Right lobe of liver (tissue), 6 donors: ENCODE measurements around the gene RECK. TPM values are rescaled to one million over a fixed set of nuclear protein-coding genes. Genes with fewer than 3 reads are reported as not detected.
"Not testable (repeated sequence)": the region's sequence is repeated elsewhere in the genome, so short reads cannot be mapped to it uniquely, and the experiment has no call there.

Experiments used
- ATAC-seq, 4 donors: fragments of 200-7000 bp; cut with Tn5 transposase; one replicate each; pipeline ENCODE4 v1.9.1; 2020; ENCODE audit warnings: mild to moderate bottlenecking in 4 of 4, moderate library complexity in 4 of 4
- DNase-seq, 3 donors: peaks; one replicate each; pipeline ENCODE4 v3.0.0-alpha.2; 2020
- H3K27ac ChIP-seq, 3 donors: fragments of 200-600 bp; one replicate each; pipeline ENCODE4 v1.8.0; 2022
- H3K27me3 ChIP-seq, 2 donors: fragments of 200-600 bp; one replicate each; pipeline ENCODE4 v1.8.0; 2022
- H3K36me3 ChIP-seq, 4 donors: fragments of 200-600 bp; sonication (generic) in 1 of 4; one replicate each; pipeline versions ENCODE4 v1.5.1 to v1.8.0; 2017 to 2022; ENCODE audit warnings: control low read depth in 1 of 4
- H3K4me1 ChIP-seq, 4 donors: fragments of 200-600 bp; sonication (generic) in 1 of 4; one replicate each; pipeline versions ENCODE4 v1.5.1 to v1.8.0; 2017 to 2022; ENCODE audit warnings: control low read depth in 1 of 4
- H3K4me3 ChIP-seq, 3 donors: fragments of 200-600 bp; one replicate each; pipeline ENCODE4 v1.8.0; 2022
- H3K9me3 ChIP-seq, 4 donors: fragments of 200-600 bp; sonication (generic) in 1 of 4; one replicate each; pipeline versions ENCODE4 v1.5.1 to v1.8.0; 2017 to 2022; ENCODE audit warnings: control low read depth in 1 of 4
- POLR2A ChIP-seq: fragments of 450-650 bp; IDR thresholded peaks from one replicate; pipeline ENCODE4 v1.6.1; 2017; ENCODE audit warnings: antibody characterized with exemption, mild to moderate bottlenecking
- WGBS: methylation state at CpG from one replicate; pipeline ENCODE4 v1.1.6; 2018; ENCODE audit warnings: low coverage, low lambda C conversion rate; ENCODE audit not compliant: insufficient coverage; ENCODE audit errors: missing lambda C conversion rate; 5-methylcytosine and 5-hydroxymethylcytosine counted together
- intact Hi-C, 2 donors: fragments of 100-400 bp; cut with DNase I; formaldehyde crosslinking; loops; one replicate each; pipeline versions ENCODE4 v1.11.2 to v1.14.1; 2022
- total RNA-seq, 6 experiments: library from RNA; depleted of rRNA in 2 of 6; stranded (reverse); fragments of >200 nt in 2 of 6; fragmentation: NEBNext Ultra II Directional in 3 of 6; extraction: Animal tissue kit (Norgen Biotek cat#: 25700) in 3 of 6; gene quantifications; one replicate each; pipeline versions ENCODE4 v1.1.0 to v1.2.4, GENCODE V29; 2016 to 2023
- TF ChIP-seq, protein P1 (sequence below), 4 donors: fragments of 200-600 bp in 3 of 4; fragments of 450-650 bp in 1 of 4; IDR thresholded peaks; one replicate each; pipeline versions ENCODE4 v1.5.1 to v1.8.0; 2016 to 2022; ENCODE audit warnings: antibody characterized with exemption in 4 of 4, mild to moderate bottlenecking in 2 of 4
- donor health status: DM: no; HTN: yes; CAD: no.
- donor health status: DM: no; HTN: no; CAD: no.
- donor health status: DM: no; HTN: no; CAD: no.
- donor health status: DM: no; HTN: yes; CAD: no.
- donor health status: DM: no; HTN: yes; CAD: no.

RECK gene
- total RNA-seq, 6 experiments from 2014 or later, result 2.0 to 6.2 (median 2.6) TPM

DNA sequence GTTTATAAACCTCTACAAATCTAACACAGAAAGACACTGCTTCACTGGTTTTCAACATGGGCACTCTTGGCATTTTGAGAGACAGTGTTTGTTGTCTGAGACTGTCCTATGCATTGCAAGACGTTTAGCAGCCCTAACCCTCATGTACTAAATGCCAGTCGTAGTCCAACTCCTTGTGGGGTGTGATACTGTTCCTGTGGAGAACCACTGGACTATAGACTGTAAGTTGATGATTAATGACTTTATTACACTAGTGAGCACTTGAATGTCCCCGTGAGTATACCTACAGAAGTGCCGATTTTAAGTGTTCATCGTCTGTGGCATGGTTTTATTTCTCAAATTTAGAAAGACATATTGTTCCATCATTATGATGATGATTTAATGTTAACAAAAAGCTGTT, 46.2 kb downstream of the RECK start:
- no peaks in the 10 kb centered on the region for H3K9me3 ChIP-seq
- ATAC-seq, result no peak
- TF ChIP-seq, protein P1, sequence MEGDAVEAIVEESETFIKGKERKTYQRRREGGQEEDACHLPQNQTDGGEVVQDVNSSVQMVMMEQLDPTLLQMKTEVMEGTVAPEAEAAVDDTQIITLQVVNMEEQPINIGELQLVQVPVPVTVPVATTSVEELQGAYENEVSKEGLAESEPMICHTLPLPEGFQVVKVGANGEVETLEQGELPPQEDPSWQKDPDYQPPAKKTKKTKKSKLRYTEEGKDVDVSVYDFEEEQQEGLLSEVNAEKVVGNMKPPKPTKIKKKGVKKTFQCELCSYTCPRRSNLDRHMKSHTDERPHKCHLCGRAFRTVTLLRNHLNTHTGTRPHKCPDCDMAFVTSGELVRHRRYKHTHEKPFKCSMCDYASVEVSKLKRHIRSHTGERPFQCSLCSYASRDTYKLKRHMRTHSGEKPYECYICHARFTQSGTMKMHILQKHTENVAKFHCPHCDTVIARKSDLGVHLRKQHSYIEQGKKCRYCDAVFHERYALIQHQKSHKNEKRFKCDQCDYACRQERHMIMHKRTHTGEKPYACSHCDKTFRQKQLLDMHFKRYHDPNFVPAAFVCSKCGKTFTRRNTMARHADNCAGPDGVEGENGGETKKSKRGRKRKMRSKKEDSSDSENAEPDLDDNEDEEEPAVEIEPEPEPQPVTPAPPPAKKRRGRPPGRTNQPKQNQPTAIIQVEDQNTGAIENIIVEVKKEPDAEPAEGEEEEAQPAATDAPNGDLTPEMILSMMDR (IDR thresholded peaks at IDR 0.05), result no peak
- TF ChIP-seq POLR2A, result no peak
- H3K4me3 ChIP-seq, result no peak overlapping the region
- no peak for DNase-seq
- intact Hi-C loops, result no loop called here
- H3K27ac ChIP-seq, result no peak overlapping the region
- no peaks in the 10 kb centered on the region for H3K4me1 ChIP-seq
- 70% methylated on average over 5 of the region's 5 CpGs for WGBS
- no peaks in the 10 kb centered on the region for H3K36me3 ChIP-seq
- H3K27me3 ChIP-seq, result no peaks in the 10 kb centered on the region

DNA sequence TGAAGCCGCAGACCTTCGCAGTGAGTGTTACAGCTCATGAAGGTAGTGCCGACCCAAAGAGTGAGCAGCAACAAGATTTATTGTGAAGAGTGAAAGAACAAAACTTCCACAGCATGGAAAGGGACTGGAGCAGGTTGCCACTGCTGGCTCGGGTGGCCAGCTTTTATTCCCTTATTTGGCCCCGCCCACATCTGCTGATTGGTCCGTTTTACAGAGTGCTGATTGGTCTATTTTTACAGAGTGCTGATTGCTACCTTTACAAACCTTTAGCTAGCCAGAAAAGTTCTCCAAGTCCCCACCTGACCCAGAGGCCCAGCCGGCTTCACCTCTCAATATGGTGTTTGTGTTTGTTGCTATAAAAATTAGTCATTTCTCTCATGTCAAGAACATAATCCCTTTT, 49.7 kb downstream of the RECK start:
- H3K4me1 ChIP-seq, result peaks cover 0 to 11% (median 5%) of the 10 kb centered on the region in 4 donors
- no peaks in the 10 kb centered on the region for H3K36me3 ChIP-seq
- H3K4me3 ChIP-seq, result no peak overlapping the region
- DNase-seq (no peak), ATAC-seq (no peak)
- 88% methylated on average over 7 of the region's 7 CpGs for WGBS
- no peaks in the 10 kb centered on the region for H3K9me3 ChIP-seq
- no peaks in the 10 kb centered on the region for H3K27me3 ChIP-seq
- intact Hi-C loops, result no loop called here
- TF ChIP-seq, protein P1 (IDR thresholded peaks at IDR 0.05), result no peak
- no peak overlapping the region for H3K27ac ChIP-seq

DNA sequence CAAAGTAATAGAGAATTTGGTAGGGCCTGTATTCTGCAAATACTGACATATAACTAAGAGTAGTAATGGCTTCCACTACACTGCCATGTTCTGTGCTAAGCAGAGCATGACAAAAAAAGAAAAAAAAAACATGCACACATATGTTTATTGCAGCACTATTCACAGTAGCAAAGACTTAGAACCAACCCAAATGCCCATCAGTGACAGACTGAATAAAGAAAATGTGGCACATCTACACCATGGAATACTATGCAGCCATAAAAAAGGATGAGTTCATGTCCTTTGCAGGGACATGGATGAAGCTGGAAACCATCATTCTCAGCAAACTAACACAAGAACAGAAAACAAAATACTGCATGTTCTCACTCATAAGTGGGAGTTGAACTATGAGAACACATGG, 50.3 kb downstream of the RECK start:
- H3K36me3 ChIP-seq, intact Hi-C loops, H3K27ac ChIP-seq, H3K27me3 ChIP-seq, H3K9me3 ChIP-seq, H3K4me3 ChIP-seq, ATAC-seq, DNase-seq: not testable (repeated sequence)
- H3K4me1 ChIP-seq, result peaks cover 0 to 17% (median 8%) of the 10 kb centered on the region in 4 donors

DNA sequence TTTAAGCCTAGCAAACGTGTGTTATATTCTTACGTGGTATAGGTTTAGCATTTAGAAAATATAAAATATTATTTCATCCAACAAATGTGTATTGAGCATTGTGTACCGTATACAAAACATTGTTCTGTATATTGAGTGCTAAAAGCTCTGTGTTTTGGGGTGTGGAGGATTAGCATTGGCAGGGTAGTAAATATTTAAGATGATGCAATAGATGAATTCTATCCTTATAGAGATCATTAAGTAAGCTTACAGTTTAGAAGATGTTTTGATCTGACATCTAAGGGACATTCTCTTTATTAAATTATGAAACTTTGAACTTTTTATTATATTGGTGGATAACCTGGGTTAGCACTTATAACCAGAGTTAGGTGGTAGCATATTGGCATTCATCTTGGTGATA, 51.3 kb downstream of the RECK start:
- H3K9me3 ChIP-seq, result no peaks in the 10 kb centered on the region
- ATAC-seq (no peak), DNase-seq (no peak)
- H3K4me3 ChIP-seq, result no peak overlapping the region
- no peaks in the 10 kb centered on the region for H3K36me3 ChIP-seq
- peaks cover 0 to 26% (median 10%) of the 10 kb centered on the region in 4 donors for H3K4me1 ChIP-seq
- H3K27ac ChIP-seq, result no peak overlapping the region
- no peaks in the 10 kb centered on the region for H3K27me3 ChIP-seq
- no peak for TF ChIP-seq POLR2A
- TF ChIP-seq, protein P1 (IDR thresholded peaks at IDR 0.05), result no peak
- intact Hi-C loops, result no loop called here
- 80% methylated on average over 3 of the region's 3 CpGs for WGBS

DNA sequence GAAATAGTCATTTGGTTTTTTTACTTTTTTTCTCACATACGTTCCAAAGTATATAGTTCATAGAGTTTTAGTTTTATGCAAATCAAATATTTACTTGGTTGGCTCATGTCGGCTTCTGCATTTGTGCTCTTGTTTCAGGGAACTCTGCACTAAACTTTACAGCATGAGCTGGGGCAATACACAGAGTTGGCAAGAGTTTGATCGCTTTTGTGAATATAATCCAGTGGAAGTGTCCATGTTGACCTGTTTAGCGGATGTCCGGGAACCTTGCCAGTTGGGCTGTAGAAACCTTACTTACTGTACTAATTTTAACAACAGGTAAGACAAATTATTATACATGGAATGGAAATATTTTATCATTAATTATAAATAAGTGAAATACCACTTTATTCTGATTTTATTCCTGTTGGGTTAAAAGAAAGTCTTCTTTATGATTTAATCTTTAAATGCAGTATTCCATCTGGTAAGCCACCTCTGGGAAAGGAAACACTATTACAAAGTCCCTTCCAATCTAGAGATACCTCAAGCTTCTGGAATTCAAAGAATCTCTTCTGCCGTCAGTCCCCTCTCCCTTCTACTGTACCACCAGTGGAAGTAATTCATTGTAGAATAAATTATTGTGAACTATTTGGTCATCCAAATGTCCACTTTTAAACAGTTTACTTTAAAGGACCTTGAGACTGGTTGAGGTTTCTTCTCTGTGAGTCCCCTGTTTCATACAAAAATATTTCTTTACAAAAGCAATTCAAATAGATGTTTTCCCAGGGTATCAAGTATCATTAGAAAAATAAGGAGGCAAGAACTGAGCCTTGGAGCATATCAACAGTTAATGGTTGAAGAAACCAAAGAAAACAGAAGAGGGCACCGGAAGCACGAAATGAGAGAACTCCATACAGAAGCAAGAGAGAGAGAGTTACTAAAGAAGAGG, 54.6 kb downstream of the RECK start:
- Histone ChIP-seq H3K4me3 (no peak overlapping the region), H3K36me3 (no peaks in the 10 kb centered on the region), H3K9me3 (no peaks in the 10 kb centered on the region), H3K27ac (peak overlapping the region in 1 of 3 donors; percentile 8), H3K27me3 (no peaks in the 10 kb centered on the region), H3K4me1 (peaks cover 0 to 28% (median 10%) of the 10 kb centered on the region in 4 donors)
- TF ChIP-seq, protein P1 (IDR thresholded peaks at IDR 0.05), result no peak
- TF ChIP-seq POLR2A, result no peak
- intact Hi-C loops, result no loop called here
- ATAC-seq (peak; percentile 82 to 92 (median 88)), DNase-seq (peak; percentile 67 to 75 (median 74))
- WGBS, result 23% methylated on average over 8 of the region's 8 CpGs
